Activated naive CD8-positive, alpha-beta T cell (primary cell): ENCODE data around the gene GOLGA5.

Source experiments
- H3K27ac Mint-ChIP-seq: one replicate; pipeline ENCODE4 v1.8.0; 2021; ENCODE audit warnings: mixed read lengths
- H3K27me3 Mint-ChIP-seq: one replicate; pipeline ENCODE4 v1.8.0; 2021; ENCODE audit warnings: mixed read lengths
- H3K36me3 Mint-ChIP-seq: one replicate; pipeline ENCODE4 v1.8.0; 2021; ENCODE audit warnings: mixed read lengths
- H3K4me1 Mint-ChIP-seq: one replicate; pipeline ENCODE4 v1.8.0; 2021; ENCODE audit warnings: low read depth, mixed read lengths
- H3K4me3 Mint-ChIP-seq: one replicate; pipeline ENCODE4 v1.8.0; 2021; ENCODE audit warnings: mild to moderate bottlenecking, mixed read lengths
- H3K9me3 Mint-ChIP-seq: one replicate; pipeline ENCODE4 v1.8.0; 2021; ENCODE audit warnings: low read depth, mixed read lengths

The GOLGA5 gene

GRCh38 chr14:92866901-92867865 lies 73.1 kb downstream of the GOLGA5 start:
- Mint-ChIP-seq H3K27ac (no peak overlapping the region), H3K4me1 (no peaks in the 10 kb centered on the region), H3K27me3 (no peaks in the 10 kb centered on the region), H3K4me3 (no peak overlapping the region), H3K36me3 (peaks cover 3% of the 10 kb centered on the region), H3K9me3 (no peaks in the 10 kb centered on the region)

GRCh38 chr14:92874962-92875661 lies 81.0 kb downstream of the GOLGA5 start:
- H3K36me3 Mint-ChIP-seq: no peaks in the 10 kb centered on the region
- no peaks in the 10 kb centered on the region for H3K4me1 Mint-ChIP-seq
- H3K27ac Mint-ChIP-seq: no peak overlapping the region
- no peaks in the 10 kb centered on the region for H3K9me3 Mint-ChIP-seq
- peaks cover 4% of the 10 kb centered on the region for H3K27me3 Mint-ChIP-seq
- no peak overlapping the region for H3K4me3 Mint-ChIP-seq

DNA sequence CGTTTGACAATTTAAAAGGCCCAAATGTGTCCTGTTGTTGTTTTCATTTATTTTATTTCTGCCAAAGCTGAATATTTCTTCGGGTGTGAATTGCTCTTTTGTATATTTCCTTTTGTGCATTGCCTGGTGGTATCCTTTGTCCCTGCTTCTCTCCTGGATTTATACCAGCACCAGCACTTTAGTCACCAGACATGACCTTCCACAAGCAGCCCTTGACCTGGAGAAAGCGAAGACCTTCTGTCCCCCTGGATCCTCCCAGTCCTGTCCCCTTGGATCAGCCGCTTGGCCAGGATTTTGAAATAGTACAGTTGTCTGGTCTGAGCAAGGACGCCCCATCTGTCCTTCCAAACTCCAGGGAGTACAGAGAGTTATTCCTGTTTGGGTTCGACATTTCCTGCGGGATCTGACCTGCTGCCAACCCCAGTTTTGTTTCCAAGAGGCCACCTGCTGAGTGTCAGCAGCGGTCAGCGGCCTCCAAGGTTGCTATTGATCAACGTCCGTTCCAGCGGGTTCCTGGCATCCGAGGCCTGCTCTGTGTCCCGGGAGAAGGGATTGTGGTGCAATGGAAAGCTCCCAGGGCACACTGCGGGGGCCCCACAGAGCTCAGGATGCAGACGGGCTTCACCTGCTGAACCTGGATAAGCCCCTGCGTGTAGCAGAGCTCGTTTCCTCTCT lies 83.8 kb downstream of the GOLGA5 start:
- Mint-ChIP-seq H3K36me3 (no peaks in the 10 kb centered on the region), H3K4me1 (no peaks in the 10 kb centered on the region), H3K27me3 (peaks cover 11% of the 10 kb centered on the region), H3K9me3 (no peaks in the 10 kb centered on the region), H3K4me3 (no peak overlapping the region), H3K27ac (no peak overlapping the region)

DNA sequence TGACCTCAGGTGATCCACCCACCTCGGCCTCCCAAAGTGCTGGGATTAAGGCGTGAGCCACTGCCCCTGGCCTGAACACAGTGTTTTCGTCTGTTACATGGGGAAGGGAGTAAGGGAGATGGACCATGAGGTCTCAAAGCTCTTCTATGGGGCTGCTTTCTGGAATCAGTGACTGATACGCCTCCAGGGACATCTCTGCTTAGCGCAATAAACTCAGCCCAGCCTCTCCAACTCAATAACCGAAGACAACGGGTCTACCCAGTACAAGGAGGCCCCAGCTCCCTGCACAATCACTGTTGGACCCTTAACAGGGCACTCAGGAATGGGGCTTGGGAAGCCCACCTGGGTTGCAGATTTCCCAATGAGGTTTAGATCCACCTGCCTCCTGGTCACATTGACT lies 86.2 kb downstream of the GOLGA5 start:
- H3K36me3 Mint-ChIP-seq: no peaks in the 10 kb centered on the region
- no peak overlapping the region for H3K4me3 Mint-ChIP-seq
- H3K27ac Mint-ChIP-seq: no peak overlapping the region
- no peaks in the 10 kb centered on the region for H3K9me3 Mint-ChIP-seq
- no peaks in the 10 kb centered on the region for H3K4me1 Mint-ChIP-seq
- peaks cover 13% of the 10 kb centered on the region for H3K27me3 Mint-ChIP-seq

DNA sequence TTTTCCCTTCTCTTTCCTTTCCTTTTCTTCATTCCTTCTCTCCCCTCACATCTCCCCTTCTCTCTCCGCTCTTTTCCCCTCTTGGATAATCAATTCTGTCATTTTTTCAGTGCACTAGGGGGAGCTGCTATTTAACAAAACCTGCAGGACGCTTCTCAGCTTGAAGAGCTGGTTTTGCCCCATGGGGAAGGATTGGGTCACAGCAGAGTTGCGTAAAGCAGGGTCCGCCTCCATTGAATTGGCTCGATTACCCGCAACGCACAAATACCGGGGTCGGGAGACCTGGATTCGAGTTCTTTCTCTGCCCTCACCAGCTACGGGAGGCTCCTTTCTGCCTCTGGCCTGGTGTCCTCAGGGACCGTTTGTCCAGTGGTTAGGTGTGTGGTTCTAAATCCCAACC lies 86.7 kb downstream of the GOLGA5 start:
- Mint-ChIP-seq H3K36me3 (no peaks in the 10 kb centered on the region), H3K4me3 (no peak overlapping the region), H3K4me1 (no peaks in the 10 kb centered on the region), H3K27me3 (peaks cover 13% of the 10 kb centered on the region), H3K27ac (no peak overlapping the region), H3K9me3 (no peaks in the 10 kb centered on the region)

DNA sequence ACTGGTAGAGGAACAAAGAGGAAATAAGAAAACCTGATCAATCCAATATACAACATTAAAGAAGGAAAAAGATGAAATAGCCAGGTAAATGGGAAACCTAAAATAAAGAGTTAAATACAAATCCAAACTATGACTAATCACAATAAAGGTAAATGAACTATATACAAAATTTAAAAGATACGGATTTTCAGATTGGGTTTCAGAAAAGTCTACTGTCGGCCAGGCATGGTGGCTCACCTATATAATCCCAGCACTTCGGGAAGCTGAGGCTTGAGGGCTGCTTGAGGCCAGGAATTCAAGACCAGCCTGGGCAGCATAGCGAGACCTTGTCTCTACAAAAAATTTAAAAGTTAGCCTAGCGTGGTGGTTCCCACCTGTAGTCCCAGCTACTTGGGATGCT lies 89.0 kb downstream of the GOLGA5 start:
- Mint-ChIP-seq H3K27ac (no peak overlapping the region), H3K9me3 (no peaks in the 10 kb centered on the region), H3K36me3 (no peaks in the 10 kb centered on the region), H3K27me3 (peaks cover 14% of the 10 kb centered on the region), H3K4me3 (no peak overlapping the region), H3K4me1 (no peaks in the 10 kb centered on the region)

GRCh38 chr14:92884410-92884809 lies 90.3 kb downstream of the GOLGA5 start:
- no peaks in the 10 kb centered on the region for H3K36me3 Mint-ChIP-seq
- no peak overlapping the region for H3K27ac Mint-ChIP-seq
- peaks cover 14% of the 10 kb centered on the region for H3K27me3 Mint-ChIP-seq
- no peaks in the 10 kb centered on the region for H3K4me1 Mint-ChIP-seq
- no peaks in the 10 kb centered on the region for H3K9me3 Mint-ChIP-seq
- H3K4me3 Mint-ChIP-seq: no peak overlapping the region

DNA sequence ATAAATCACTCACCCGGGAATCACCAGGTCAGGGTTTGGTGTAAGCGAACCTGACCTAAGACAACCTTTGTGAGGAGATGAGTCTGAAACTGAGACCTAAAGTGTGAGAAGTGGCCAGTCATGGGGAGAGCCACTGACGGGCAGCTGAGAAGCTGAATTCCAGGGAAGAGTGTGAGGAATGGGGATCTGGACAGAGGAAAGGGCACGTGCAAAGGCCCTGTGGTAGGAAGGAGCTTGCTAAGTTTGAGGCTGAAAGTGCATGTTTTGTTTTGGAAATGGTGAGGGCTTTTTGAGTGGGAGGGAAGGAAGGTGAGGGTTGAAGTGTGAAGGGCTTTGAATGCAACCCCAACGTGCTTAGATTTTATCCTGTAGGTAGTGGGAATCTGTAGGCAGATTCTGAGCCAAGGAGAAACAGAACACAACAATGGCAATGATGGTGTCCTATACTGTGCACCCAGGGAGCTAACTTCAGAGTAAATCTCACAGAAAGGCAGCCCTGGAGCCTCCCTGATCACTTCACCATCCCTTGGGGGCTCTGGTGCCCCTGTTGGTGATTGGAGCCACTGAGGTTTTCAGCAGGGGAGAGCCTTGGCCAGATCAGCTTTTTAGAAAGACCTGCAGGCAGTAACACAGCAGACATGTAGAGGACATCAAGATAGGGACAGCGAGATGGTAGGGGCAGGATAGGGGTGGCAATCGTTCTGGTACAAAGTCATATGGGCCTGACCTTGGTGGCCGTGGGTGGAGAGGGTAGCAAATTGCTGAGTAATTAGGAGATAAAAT lies 91.4 kb downstream of the GOLGA5 start:
- no peaks in the 10 kb centered on the region for H3K4me1 Mint-ChIP-seq
- H3K27ac Mint-ChIP-seq: no peak overlapping the region
- H3K4me3 Mint-ChIP-seq: no peak overlapping the region
- H3K36me3 Mint-ChIP-seq: no peaks in the 10 kb centered on the region
- H3K27me3 Mint-ChIP-seq: peaks cover 10% of the 10 kb centered on the region
- no peaks in the 10 kb centered on the region for H3K9me3 Mint-ChIP-seq

- Mint-ChIP-seq H3K27me3 (peaks cover 8% of the 10 kb centered on the region), H3K27ac (no peak overlapping the region), H3K4me1 (peaks cover 5% of the 10 kb centered on the region), H3K4me3 (no peak overlapping the region), H3K9me3 (no peaks in the 10 kb centered on the region), H3K36me3 (no peaks in the 10 kb centered on the region)
Observed at GRCh38 chr14:92886337-92886736, 92.2 kb downstream of the GOLGA5 start.

DNA sequence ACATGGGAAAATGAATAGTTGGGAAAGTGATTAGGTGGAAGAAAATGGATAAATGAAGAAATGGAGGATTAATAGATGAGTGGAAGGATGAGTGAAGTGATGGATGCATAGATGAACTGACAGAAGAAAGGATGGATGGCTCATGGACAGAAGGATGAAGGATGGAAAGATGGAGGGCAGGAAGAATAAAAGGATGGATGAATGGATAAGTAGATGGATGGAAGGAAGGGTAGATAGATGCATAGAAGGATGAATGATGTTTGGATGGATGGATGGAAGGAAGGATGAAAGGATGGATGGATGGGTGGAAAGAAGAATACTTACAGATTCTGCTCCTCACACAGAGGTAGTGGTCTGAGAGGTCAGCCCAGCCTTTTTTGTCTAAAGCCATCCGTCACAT lies 93.1 kb downstream of the GOLGA5 start:
- H3K4me3 Mint-ChIP-seq: no peak overlapping the region
- no peak overlapping the region for H3K27ac Mint-ChIP-seq
- H3K27me3 Mint-ChIP-seq: peaks cover 4% of the 10 kb centered on the region
- H3K36me3 Mint-ChIP-seq: no peaks in the 10 kb centered on the region
- H3K9me3 Mint-ChIP-seq: no peaks in the 10 kb centered on the region
- H3K4me1 Mint-ChIP-seq: peaks cover 5% of the 10 kb centered on the region

DNA sequence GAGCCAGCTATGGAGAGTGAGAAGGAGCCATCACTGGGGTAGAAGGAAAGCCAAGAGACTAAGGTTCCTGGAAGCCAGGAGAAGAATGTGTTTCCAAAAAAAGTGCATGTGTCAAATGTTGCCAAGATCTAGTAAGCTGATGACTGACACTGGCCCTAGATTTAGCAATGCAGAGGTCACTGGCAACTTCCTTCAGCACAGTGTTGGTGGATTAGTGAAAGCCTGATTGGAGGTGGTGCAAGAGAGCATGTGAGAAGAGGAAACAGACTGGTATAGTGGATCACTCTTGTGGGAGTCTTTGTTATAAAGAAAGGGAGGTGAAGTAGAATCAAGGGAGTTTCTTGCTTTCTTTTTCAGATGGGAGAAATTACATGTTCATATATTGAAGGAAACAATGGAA lies 94.8 kb downstream of the GOLGA5 start:
- H3K4me1 Mint-ChIP-seq: peaks cover 9% of the 10 kb centered on the region
- no peak overlapping the region for H3K4me3 Mint-ChIP-seq

More for the DNA sequence above, 94.8 kb downstream of the GOLGA5 start:
- peaks cover 4% of the 10 kb centered on the region for H3K27me3 Mint-ChIP-seq
- H3K9me3 Mint-ChIP-seq: peaks cover 9% of the 10 kb centered on the region
- peaks cover 6% of the 10 kb centered on the region for H3K36me3 Mint-ChIP-seq
- H3K27ac Mint-ChIP-seq: no peak overlapping the region
